ENCODE results near the gene ABR. TPM values are rescaled to one million over a fixed set of nuclear protein-coding genes. Genes with fewer than 3 reads are reported as not detected.

ABR gene
- total RNA-seq, 1 experiment from 2014 or later: 78.3 TPM

GRCh38 chr17:1008008-1008761, 171.6 kb downstream of the ABR start:
- no TSS peak for BruUV-seq (replicated peaks)
- Histone ChIP-seq H3K4me3 (ENCODE audit: low read depth, low read length) (no peak overlapping the region), H3K9me3 (no peaks in the 10 kb centered on the region), H3K4me1 (peaks cover 9% of the 10 kb centered on the region), H3K27me3 (replicated peaks; ENCODE audit: control insufficient read depth, insufficient read depth, low read length) (no peaks in the 10 kb centered on the region), H3K36me3 (ENCODE audit: control insufficient read depth, insufficient read depth, low read length) (peaks cover 1% of the 10 kb centered on the region; the same call in 1 of the 2 replicates)
- Mint-ChIP-seq H3K9me3 (ENCODE audit: unreplicated experiment) (no peaks in the 10 kb centered on the region), H3K36me3 (ENCODE audit: insufficient read depth, unreplicated experiment) (peaks cover 42% of the 10 kb centered on the region), H3K4me3 (ENCODE audit: unreplicated experiment) (no peak overlapping the region), H3K27ac (ENCODE audit: unreplicated experiment) (no peak overlapping the region), H3K4me1 (ENCODE audit: low read depth, unreplicated experiment) (peaks cover 10% of the 10 kb centered on the region), H3K27me3 (ENCODE audit: insufficient read depth, unreplicated experiment) (no peaks in the 10 kb centered on the region)
- intact Hi-C loops (cut with micrococcal nuclease; ENCODE audit: unreplicated experiment): no loop called here
- no peak for TF ChIP-seq CTCF (IDR thresholded peaks at IDR 0.05; ENCODE audit: insufficient read depth in 1 of 2, low read depth in 1 of 2, low read length in 1 of 2, severe bottlenecking in 1 of 2, unreplicated experiment in 1 of 2)
- CTCF ChIA-PET: interaction anchor here (0.8 kb wide), 1 partner anchor 48 kb away, joined by 3 read pairs; no protein-coding TSS in a partner anchor
- no peak for DNase-seq
- POLR2A ChIA-PET: no interaction called here

- H3K27ac Mint-ChIP-seq (ENCODE audit: unreplicated experiment): no peak overlapping the region
- ChIA-PET POLR2A (no interaction called here), CTCF (interaction anchor here (0.8 kb wide), 1 partner anchor 49 kb away, joined by 3 read pairs; no protein-coding TSS in a partner anchor)
Observed at GRCh38 chr17:1007310-1008007, 172.3 kb downstream of the ABR start.

More at GRCh38 chr17:1007310-1008007, 172.3 kb downstream of the ABR start:
- Histone ChIP-seq H3K4me1 (peaks cover 9% of the 10 kb centered on the region), H3K36me3 (ENCODE audit: control insufficient read depth, insufficient read depth, low read length) (peaks cover 2% of the 10 kb centered on the region; the same call in 1 of the 2 replicates), H3K27me3 (replicated peaks; ENCODE audit: control insufficient read depth, insufficient read depth, low read length) (no peaks in the 10 kb centered on the region), H3K4me3 (ENCODE audit: low read depth, low read length) (no peak overlapping the region), H3K9me3 (no peaks in the 10 kb centered on the region)
- BruUV-seq (replicated peaks): no TSS peak
- H3K4me1 Mint-ChIP-seq (ENCODE audit: low read depth, unreplicated experiment): peaks cover 10% of the 10 kb centered on the region
- no peak for TF ChIP-seq CTCF (IDR thresholded peaks at IDR 0.05; ENCODE audit: insufficient read depth in 1 of 2, low read depth in 1 of 2, low read length in 1 of 2, severe bottlenecking in 1 of 2, unreplicated experiment in 1 of 2)
- H3K9me3 Mint-ChIP-seq (ENCODE audit: unreplicated experiment): no peaks in the 10 kb centered on the region
- no peak overlapping the region for H3K4me3 Mint-ChIP-seq (ENCODE audit: unreplicated experiment)
- H3K27me3 Mint-ChIP-seq (ENCODE audit: insufficient read depth, unreplicated experiment): no peaks in the 10 kb centered on the region
- no peak for DNase-seq
- H3K36me3 Mint-ChIP-seq (ENCODE audit: insufficient read depth, unreplicated experiment): peaks cover 49% of the 10 kb centered on the region
- intact Hi-C loops (cut with micrococcal nuclease; ENCODE audit: unreplicated experiment): no loop called here

Measured in Caco-2 (cell line).